H9 (cell line): ENCODE data around the gene CLEC2L. TPM values are rescaled to one million over a fixed set of nuclear protein-coding genes. Genes with fewer than 3 reads are reported as not detected.

ENCODE experiments used
- DNase-seq: peaks from one replicate; pipeline ENCODE4 v3.0.0-alpha.2; 2017
- H2AFZ ChIP-seq: one replicate; pipeline ENCODE4 v1.6.1; 2013; ENCODE audit warnings: mild to moderate bottlenecking, low read length, control low read depth, moderate library complexity
- H2AK5ac ChIP-seq: 2 replicates; pipeline ENCODE4 v1.6.1; 2013; ENCODE audit warnings: low read length, control low read depth, mixed read lengths; ENCODE audit not compliant: insufficient read length
- H2BK120ac ChIP-seq: one replicate; pipeline ENCODE4 v1.6.1; 2013; ENCODE audit warnings: low read depth, mild to moderate bottlenecking, low read length, control low read depth, inconsistent platforms; ENCODE audit not compliant: poor library complexity, severe bottlenecking
- H2BK12ac ChIP-seq: 2 replicates; pipeline ENCODE4 v1.6.1; 2013; ENCODE audit warnings: low read length, control low read depth, mixed read lengths, low read depth; ENCODE audit not compliant: insufficient read length
- H2BK15ac ChIP-seq: 2 replicates; pipeline ENCODE4 v1.6.1; 2013; ENCODE audit warnings: low read depth, low read length, control low read depth
- H2BK20ac ChIP-seq: one replicate; pipeline ENCODE4 v1.6.1; 2013; ENCODE audit warnings: low read depth, mild to moderate bottlenecking, low read length, control low read depth, inconsistent platforms; ENCODE audit not compliant: poor library complexity, severe bottlenecking
- H2BK5ac ChIP-seq: 2 replicates; pipeline ENCODE4 v1.6.1; 2013; ENCODE audit warnings: low read length, control low read depth, mixed read lengths; ENCODE audit not compliant: insufficient read length
- H3K14ac ChIP-seq: 2 replicates; pipeline ENCODE4 v1.6.1; 2013; ENCODE audit warnings: low read length, control low read depth; ENCODE audit not compliant: insufficient read depth
- H3K18ac ChIP-seq: 2 replicates; pipeline ENCODE4 v1.6.1; 2013; ENCODE audit warnings: low read depth, mild to moderate bottlenecking, mixed read lengths, low read length, control low read depth; ENCODE audit not compliant: insufficient read length
- H3K23ac ChIP-seq: 2 replicates; pipeline ENCODE4 v1.6.1; 2013; ENCODE audit warnings: low read length, control low read depth, mixed read lengths, low read depth; ENCODE audit not compliant: insufficient read length
- H3K23me2 ChIP-seq: 2 replicates; pipeline ENCODE4 v1.6.1; 2013; ENCODE audit warnings: low read depth, mild to moderate bottlenecking, mixed read lengths, low read length, control low read depth; ENCODE audit not compliant: insufficient read length, poor library complexity, severe bottlenecking
- H3K27ac ChIP-seq: 2 replicates; pipeline ENCODE4 v1.5.1; 2013; ENCODE audit warnings: low read length, control low read depth, mixed read lengths, low read depth; ENCODE audit not compliant: insufficient read length
- H3K27me3 ChIP-seq: 2 replicates; pipeline ENCODE4 v1.6.1; 2013; ENCODE audit warnings: low read length, control low read depth, inconsistent platforms; ENCODE audit not compliant: insufficient read depth
- H3K4ac ChIP-seq: 2 replicates; pipeline ENCODE4 v1.6.1; 2013; ENCODE audit warnings: low read depth, mild to moderate bottlenecking, control low read depth, inconsistent platforms, low read length, moderate library complexity
- H3K4me1 ChIP-seq: 2 replicates; pipeline ENCODE4 v1.6.1; 2013; ENCODE audit warnings: low read length, control low read depth, inconsistent platforms; ENCODE audit not compliant: insufficient read depth
- H3K4me2 ChIP-seq: 2 replicates; pipeline ENCODE4 v1.6.1; 2013; ENCODE audit warnings: low read length, control low read depth, mixed read lengths; ENCODE audit not compliant: insufficient read length, insufficient read depth
- H3K56ac ChIP-seq: 2 replicates; pipeline ENCODE4 v1.6.1; 2013; ENCODE audit warnings: low read depth, mild to moderate bottlenecking, mixed read lengths, low read length, control low read depth; ENCODE audit not compliant: insufficient read length
- H3K79me1 ChIP-seq: 2 replicates; pipeline ENCODE4 v1.6.1; 2013; ENCODE audit warnings: low read depth, mild to moderate bottlenecking, moderate library complexity, low read length, control low read depth, inconsistent platforms; ENCODE audit not compliant: insufficient read depth, poor library complexity, severe bottlenecking
- H3K79me2 ChIP-seq: 2 replicates; pipeline ENCODE4 v1.6.1; 2013; ENCODE audit warnings: low read length, control low read depth, inconsistent platforms; ENCODE audit not compliant: insufficient read depth
- H3K9ac ChIP-seq: 2 replicates; pipeline ENCODE4 v1.6.1; 2013; ENCODE audit warnings: low read length, control low read depth, mixed read lengths; ENCODE audit not compliant: insufficient read length; ENCODE audit errors: extremely low read depth
- H3K9me3 ChIP-seq: one replicate; pipeline ENCODE4 v1.6.1; 2013; ENCODE audit warnings: low read depth, low read length, inconsistent platforms; ENCODE audit not compliant: control insufficient read depth
- H3T11ph ChIP-seq: one replicate; pipeline ENCODE4 v1.6.1; 2013; ENCODE audit warnings: mild to moderate bottlenecking, low read length, control low read depth, inconsistent platforms
- H4K20me1 ChIP-seq: one replicate; pipeline ENCODE4 v1.6.1; 2013; ENCODE audit not compliant: control insufficient read depth, insufficient read length, insufficient read depth
- H4K5ac ChIP-seq: 2 replicates; pipeline ENCODE4 v1.6.1; 2013; ENCODE audit warnings: low read depth, mild to moderate bottlenecking, mixed read lengths, low read length, control low read depth; ENCODE audit not compliant: insufficient read length
- H4K8ac ChIP-seq: replicated peaks from 2 replicates; pipeline ENCODE4 v1.6.1; 2013; ENCODE audit warnings: low read length, control low read depth, mixed read lengths, low read depth; ENCODE audit not compliant: insufficient read length
- H4K91ac ChIP-seq: 2 replicates; pipeline ENCODE4 v1.6.1; 2013; ENCODE audit warnings: low read depth, mild to moderate bottlenecking, moderate library complexity, mixed read lengths, low read length, control low read depth; ENCODE audit not compliant: insufficient read length
- H3K27ac Mint-ChIP-seq, 3 experiments: 2 replicates in 2 of 3; 3 replicates in 1 of 3; pipeline ENCODE4 v1.8.0; 2020 to 2021; ENCODE audit warnings: mixed read lengths in 3 of 3, mild to moderate bottlenecking in 1 of 3, moderate library complexity in 1 of 3
- H3K27me3 Mint-ChIP-seq: 2 replicates; pipeline ENCODE4 v1.8.0; 2021; ENCODE audit warnings: low read depth, mild to moderate bottlenecking, moderate library complexity, mixed read lengths
- H3K36me3 Mint-ChIP-seq, 3 experiments: 2 replicates in 2 of 3; 3 replicates in 1 of 3; pipeline ENCODE4 v1.8.0; 2020 to 2021; ENCODE audit warnings: low read depth in 3 of 3, mixed read lengths in 3 of 3; ENCODE audit not compliant: insufficient read depth in 1 of 3
- H3K4me1 Mint-ChIP-seq, 2 experiments: 2 replicates each; pipeline ENCODE4 v1.8.0; 2020; ENCODE audit warnings: mixed read lengths in 2 of 2
- H3K4me3 Mint-ChIP-seq, 2 experiments: 2 replicates in 1 of 2; 3 replicates in 1 of 2; pipeline ENCODE4 v1.8.0; 2020 to 2021; ENCODE audit warnings: mild to moderate bottlenecking in 2 of 2, mixed read lengths in 2 of 2, moderate library complexity in 1 of 2
- H3K9me3 Mint-ChIP-seq, 2 experiments: 2 replicates in 1 of 2; 3 replicates in 1 of 2; pipeline ENCODE4 v1.8.0; 2020; ENCODE audit warnings: mild to moderate bottlenecking in 2 of 2, mixed read lengths in 2 of 2, moderate library complexity in 1 of 2
- WGBS: extraction: QIAGEN DNeasy Blood & Tissue Kit; methylation state at CpG from one replicate; pipeline ENCODE4 v1.1.7; 2013; ENCODE audit warnings: missing lambda C conversion rate, low lambda C conversion rate, mixed read lengths; ENCODE audit not compliant: insufficient read length; ENCODE audit errors: extremely low coverage; 5-methylcytosine and 5-hydroxymethylcytosine counted together
- total RNA-seq: library from RNA; stranded (reverse); gene quantifications from 2 replicates; pipeline ENCODE4 v1.2.1, GENCODE V29; 2021
- TF ChIP-seq, protein P1 (sequence below): fragments of 200-600 bp; sonication (generic); conservative IDR thresholded peaks from 3 replicates; pipeline ENCODE4 v1.8.0; 2021; ENCODE audit warnings: antibody characterized with exemption, mild to moderate bottlenecking

Gene CLEC2L
- total RNA-seq, 1 experiment from 2014 or later: 0.74 TPM

GRCh38 chr7:139568346-139568675 lies 44.8 kb downstream of the CLEC2L start:
- H4K8ac ChIP-seq: no peak overlapping the region
- H3K79me2 ChIP-seq: no peaks in the 10 kb centered on the region
- H3K27ac ChIP-seq: no peak overlapping the region
- H3K27me3 Mint-ChIP-seq: no peaks in the 10 kb centered on the region; the same call in 1 of the 2 replicates
- H3K9ac ChIP-seq: no peak overlapping the region
- no peak overlapping the region; a peak in 2 of 7 replicates for H3K27ac Mint-ChIP-seq
- no peak overlapping the region for H3K4me3 Mint-ChIP-seq
- TF ChIP-seq, protein P1, sequence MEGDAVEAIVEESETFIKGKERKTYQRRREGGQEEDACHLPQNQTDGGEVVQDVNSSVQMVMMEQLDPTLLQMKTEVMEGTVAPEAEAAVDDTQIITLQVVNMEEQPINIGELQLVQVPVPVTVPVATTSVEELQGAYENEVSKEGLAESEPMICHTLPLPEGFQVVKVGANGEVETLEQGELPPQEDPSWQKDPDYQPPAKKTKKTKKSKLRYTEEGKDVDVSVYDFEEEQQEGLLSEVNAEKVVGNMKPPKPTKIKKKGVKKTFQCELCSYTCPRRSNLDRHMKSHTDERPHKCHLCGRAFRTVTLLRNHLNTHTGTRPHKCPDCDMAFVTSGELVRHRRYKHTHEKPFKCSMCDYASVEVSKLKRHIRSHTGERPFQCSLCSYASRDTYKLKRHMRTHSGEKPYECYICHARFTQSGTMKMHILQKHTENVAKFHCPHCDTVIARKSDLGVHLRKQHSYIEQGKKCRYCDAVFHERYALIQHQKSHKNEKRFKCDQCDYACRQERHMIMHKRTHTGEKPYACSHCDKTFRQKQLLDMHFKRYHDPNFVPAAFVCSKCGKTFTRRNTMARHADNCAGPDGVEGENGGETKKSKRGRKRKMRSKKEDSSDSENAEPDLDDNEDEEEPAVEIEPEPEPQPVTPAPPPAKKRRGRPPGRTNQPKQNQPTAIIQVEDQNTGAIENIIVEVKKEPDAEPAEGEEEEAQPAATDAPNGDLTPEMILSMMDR: no peak
- no peak overlapping the region for H2AFZ ChIP-seq
- H4K20me1 ChIP-seq: no peaks in the 10 kb centered on the region
- no peak overlapping the region for H2BK120ac ChIP-seq
- H3K4me1 Mint-ChIP-seq: peaks cover 37% of the 10 kb centered on the region in 2 experiments
- no peak overlapping the region for H4K91ac ChIP-seq
- H2BK20ac ChIP-seq: no peak overlapping the region
- no peak overlapping the region for H2BK12ac ChIP-seq
- no peak overlapping the region for H3K23ac ChIP-seq
- no peak overlapping the region for H3T11ph ChIP-seq
- H2AK5ac ChIP-seq: no peak overlapping the region
- no peaks in the 10 kb centered on the region for H3K23me2 ChIP-seq
- no peak overlapping the region for H2BK15ac ChIP-seq
- no peak overlapping the region for H4K5ac ChIP-seq
- no peaks in the 10 kb centered on the region for H3K79me1 ChIP-seq
- no peak overlapping the region for H3K4me2 ChIP-seq
- no peak overlapping the region for H3K56ac ChIP-seq
- no peak overlapping the region for H3K4ac ChIP-seq
- H3K4me1 ChIP-seq: no peaks in the 10 kb centered on the region
- H3K9me3 Mint-ChIP-seq: no peaks in the 10 kb centered on the region
- no CpG with 5 or more reads among the region's 6 CpGs for WGBS
- H3K18ac ChIP-seq: no peak overlapping the region
- no peak overlapping the region for H3K14ac ChIP-seq
- no peak for DNase-seq
- H3K36me3 Mint-ChIP-seq: peaks cover 0 to 4% (median 2%) of the 10 kb centered on the region in 3 experiments; a peak in 2 of 7 replicates
- H2BK5ac ChIP-seq: no peak overlapping the region
- H3K27me3 ChIP-seq: no peaks in the 10 kb centered on the region
- no peaks in the 10 kb centered on the region for H3K9me3 ChIP-seq
